ENCODE measurements around the gene DNASE1. TPM values are rescaled to one million over a fixed set of nuclear protein-coding genes. Genes with fewer than 3 reads are reported as not detected.

The DNASE1 gene
- total and polyA plus RNA-seq, 12 donors: 3.3 to 15.9 (median 7.4) TPM

- peaks cover 0 to 80% (median 14%) of the 10 kb centered on the region in 9 donors for H3K36me3 ChIP-seq
- no peak for ATAC-seq
Measured at GRCh38 chr16:3671424-3671823, 16.9 kb downstream of the DNASE1 start.

DNA sequence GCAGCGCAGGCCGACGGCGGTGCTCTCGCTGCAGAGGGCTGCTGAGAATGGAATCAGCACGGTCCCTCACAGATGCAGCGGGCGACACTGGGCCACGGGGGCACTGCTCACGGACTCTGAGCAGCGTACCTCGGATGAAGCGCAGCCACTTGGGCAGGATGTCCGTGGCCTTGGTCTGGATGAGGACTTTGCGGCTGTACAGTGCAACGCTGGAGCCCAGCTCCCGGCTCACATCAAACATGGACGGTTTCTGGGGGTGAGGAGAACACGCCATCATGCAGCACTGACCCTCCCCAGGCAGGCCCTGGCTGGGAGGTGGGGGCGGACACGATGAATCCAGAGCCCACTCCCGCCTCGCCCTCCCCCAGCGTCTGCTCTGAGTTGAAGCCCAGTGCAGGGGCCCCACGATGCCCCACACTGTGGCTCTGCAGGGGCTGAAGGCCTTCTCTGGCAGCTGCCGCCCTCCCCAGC is 18.1 kb downstream of the DNASE1 start:
- Histone ChIP-seq H3K27ac (no peak overlapping the region), H3K9me3 (no peaks in the 10 kb centered on the region), H3K27me3 (no peaks in the 10 kb centered on the region), H3K4me3 (no peak overlapping the region), H3K4me1 (peaks cover 0 to 24% (median 16%) of the 10 kb centered on the region in 9 donors), H3K36me3 (peaks cover 0 to 85% (median 14%) of the 10 kb centered on the region in 9 donors)
- DNase-seq (no peak), ATAC-seq (no peak)
- TF ChIP-seq CTCF (IDR thresholded peaks at IDR 0.05): no peak
- intact Hi-C loops (cut with DNase I): no loop called here
- WGBS, 2 donors: 96 to 97% methylated on average over 26 of the region's 26 CpGs

More at GRCh38 chr16:3671424-3671823, 16.9 kb downstream of the DNASE1 start:
- no peak for TF ChIP-seq CTCF (IDR thresholded peaks at IDR 0.05)
- no peak overlapping the region for H3K4me3 ChIP-seq
- no peaks in the 10 kb centered on the region for H3K9me3 ChIP-seq
- no peak overlapping the region for H3K27ac ChIP-seq
- H3K27me3 ChIP-seq: no peaks in the 10 kb centered on the region
- peaks cover 0 to 14% (median 11%) of the 10 kb centered on the region in 9 donors for H3K4me1 ChIP-seq
- intact Hi-C loops (cut with DNase I): no loop called here
- 93 to 97% methylated on average over 11 of the region's 11 CpGs for WGBS, 2 donors
- DNase-seq: no peak

DNA sequence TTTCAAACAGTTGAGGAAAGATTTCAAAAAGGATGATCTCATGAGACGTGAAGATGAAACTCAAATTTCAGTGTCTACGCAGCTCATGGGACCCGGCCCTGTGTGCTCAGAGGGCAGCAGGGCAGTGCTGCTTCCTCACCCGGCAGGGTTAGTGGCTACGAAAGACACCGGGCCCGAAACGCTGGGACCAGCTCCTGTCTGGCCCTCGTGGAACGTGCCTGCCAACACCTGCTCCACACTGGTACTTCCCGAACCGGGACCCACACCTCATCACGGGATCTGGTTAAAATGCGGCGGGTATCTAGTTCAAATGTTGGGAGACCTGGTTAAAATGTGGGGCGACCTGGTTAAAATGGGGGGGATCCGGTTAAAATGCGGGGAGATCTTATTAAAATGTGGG is 18.7 kb downstream of the DNASE1 start:
- ATAC-seq: no peak
- no peak for DNase-seq
- Histone ChIP-seq H3K36me3 (peaks cover 0 to 90% (median 20%) of the 10 kb centered on the region in 9 donors), H3K9me3 (no peaks in the 10 kb centered on the region), H3K4me1 (peaks cover 0 to 27% (median 16%) of the 10 kb centered on the region in 9 donors), H3K27me3 (no peaks in the 10 kb centered on the region), H3K4me3 (no peak overlapping the region), H3K27ac (no peak overlapping the region)
- intact Hi-C loops (cut with DNase I): no loop called here
- TF ChIP-seq CTCF (IDR thresholded peaks at IDR 0.05): no peak
- 96 to 97% methylated on average over 18 of the region's 18 CpGs for WGBS, 2 donors

- no peak for DNase-seq
- intact Hi-C loops (cut with DNase I): no loop called here
- ATAC-seq: no peak
- TF ChIP-seq CTCF (IDR thresholded peaks at IDR 0.05): no peak
- no peak overlapping the region for H3K4me3 ChIP-seq
- H3K36me3 ChIP-seq: peaks cover 0 to 90% (median 21%) of the 10 kb centered on the region in 9 donors
- peaks cover 0 to 27% (median 16%) of the 10 kb centered on the region in 9 donors for H3K4me1 ChIP-seq
- 92 to 96% methylated on average over 13 of the region's 13 CpGs for WGBS, 2 donors
- H3K27ac ChIP-seq: no peak overlapping the region
- H3K9me3 ChIP-seq: no peaks in the 10 kb centered on the region
- H3K27me3 ChIP-seq: no peaks in the 10 kb centered on the region
Measured at GRCh38 chr16:3673676-3674377, 19.3 kb downstream of the DNASE1 start.

All from heart right ventricle (tissue), 16 donors.